Astrocyte (in vitro differentiated cells and primary cell): Measurements from ENCODE around the gene PEAK3.

Experiments
- EZH2 ChIP-seq: IDR thresholded peaks from 2 replicates; pipeline ENCODE4 v1.6.1; 2012; ENCODE audit warnings: mild to moderate bottlenecking, low read length, inconsistent platforms; ENCODE audit not compliant: insufficient read depth
- TF ChIP-seq, protein P1 (sequence below): IDR thresholded peaks from 2 replicates; pipeline ENCODE4 v1.5.1; 2011; ENCODE audit warnings: low read depth, mild to moderate bottlenecking, inconsistent platforms, low read length, moderate library complexity; ENCODE audit not compliant: insufficient read depth

DNA sequence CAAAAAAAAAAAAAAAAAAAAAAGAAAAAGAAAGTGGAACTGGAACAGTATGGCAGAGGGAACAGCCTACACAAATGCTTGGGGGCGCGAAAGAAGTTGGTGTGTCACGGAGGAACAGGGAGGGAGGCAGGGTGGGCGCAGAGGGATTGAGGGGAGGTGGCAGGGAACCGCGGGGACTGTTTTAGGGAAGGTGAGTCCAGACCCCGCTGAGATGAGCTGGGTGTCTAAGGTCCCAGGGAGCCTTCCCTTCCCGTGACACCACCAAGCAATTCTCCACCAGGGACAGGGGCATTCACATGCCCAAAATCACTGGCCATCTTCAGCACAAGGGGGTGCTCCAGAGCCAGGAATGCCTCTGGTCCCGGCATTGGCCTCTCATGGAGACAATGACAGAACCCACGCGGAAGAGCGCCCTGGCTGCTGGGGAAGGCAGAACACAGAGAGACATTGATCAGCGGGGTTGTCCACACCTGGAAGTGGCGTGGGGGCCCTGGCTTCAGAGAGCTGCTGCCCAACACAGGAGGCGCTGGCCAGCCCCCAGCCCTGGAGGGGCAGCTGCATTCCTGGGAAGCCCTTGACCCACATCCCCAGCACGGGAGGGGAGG is 6.9 kb downstream of the PEAK3 start:
- TF ChIP-seq, protein P1, sequence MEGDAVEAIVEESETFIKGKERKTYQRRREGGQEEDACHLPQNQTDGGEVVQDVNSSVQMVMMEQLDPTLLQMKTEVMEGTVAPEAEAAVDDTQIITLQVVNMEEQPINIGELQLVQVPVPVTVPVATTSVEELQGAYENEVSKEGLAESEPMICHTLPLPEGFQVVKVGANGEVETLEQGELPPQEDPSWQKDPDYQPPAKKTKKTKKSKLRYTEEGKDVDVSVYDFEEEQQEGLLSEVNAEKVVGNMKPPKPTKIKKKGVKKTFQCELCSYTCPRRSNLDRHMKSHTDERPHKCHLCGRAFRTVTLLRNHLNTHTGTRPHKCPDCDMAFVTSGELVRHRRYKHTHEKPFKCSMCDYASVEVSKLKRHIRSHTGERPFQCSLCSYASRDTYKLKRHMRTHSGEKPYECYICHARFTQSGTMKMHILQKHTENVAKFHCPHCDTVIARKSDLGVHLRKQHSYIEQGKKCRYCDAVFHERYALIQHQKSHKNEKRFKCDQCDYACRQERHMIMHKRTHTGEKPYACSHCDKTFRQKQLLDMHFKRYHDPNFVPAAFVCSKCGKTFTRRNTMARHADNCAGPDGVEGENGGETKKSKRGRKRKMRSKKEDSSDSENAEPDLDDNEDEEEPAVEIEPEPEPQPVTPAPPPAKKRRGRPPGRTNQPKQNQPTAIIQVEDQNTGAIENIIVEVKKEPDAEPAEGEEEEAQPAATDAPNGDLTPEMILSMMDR, result peak; percentile 52
- TF ChIP-seq EZH2, result no peak
